ENCODE results near the gene CLDN5.
"Not testable (repeated sequence)": the region's sequence is repeated elsewhere in the genome, so short reads cannot be mapped to it uniquely, and the experiment has no call there.

Gene CLDN5

GRCh38 chr22:19548427-19548826 is 24.2 kb upstream of the CLDN5 start:
- DNase-seq (ENCODE audit: low read depth): not testable (repeated sequence)

GRCh38 chr22:19547620-19548019 is 23.4 kb upstream of the CLDN5 start:
- DNase-seq (ENCODE audit: low read depth): no peak

GRCh38 chr22:19546680-19547079 is 22.5 kb upstream of the CLDN5 start:
- no peak for DNase-seq (ENCODE audit: low read depth)

GRCh38 chr22:19545935-19546207 is 21.7 kb upstream of the CLDN5 start:
- no peak for DNase-seq (ENCODE audit: low read depth)

GRCh38 chr22:19543970-19544708 is 19.9 kb upstream of the CLDN5 start:
- DNase-seq (ENCODE audit: low read depth): no peak

GRCh38 chr22:19540394-19540793 is 16.2 kb upstream of the CLDN5 start:
- no peak for DNase-seq (ENCODE audit: low read depth)

- DNase-seq (ENCODE audit: low read depth): no peak
Measured at GRCh38 chr22:19537941-19538488, 13.8 kb upstream of the CLDN5 start.

GRCh38 chr22:19536564-19536963 is 12.4 kb upstream of the CLDN5 start:
- DNase-seq (ENCODE audit: low read depth): no peak

- DNase-seq (ENCODE audit: low read depth): peak; percentile 22
Measured at GRCh38 chr22:19535001-19535400, 10.8 kb upstream of the CLDN5 start.

- no peak for DNase-seq (ENCODE audit: low read depth)
Measured at GRCh38 chr22:19533857-19534256, 9.6 kb upstream of the CLDN5 start.

- no peak for DNase-seq (ENCODE audit: low read depth)
Measured at GRCh38 chr22:19533049-19533626, 8.9 kb upstream of the CLDN5 start.

GRCh38 chr22:19531327-19531726 is 7.1 kb upstream of the CLDN5 start:
- not testable (repeated sequence) for DNase-seq (ENCODE audit: low read depth)

GRCh38 chr22:19530751-19531150 is 6.5 kb upstream of the CLDN5 start:
- no peak for DNase-seq (ENCODE audit: low read depth)

GRCh38 chr22:19529811-19530210 is 5.6 kb upstream of the CLDN5 start:
- DNase-seq (ENCODE audit: low read depth): no peak

- DNase-seq (ENCODE audit: low read depth): no peak
Measured at GRCh38 chr22:19527861-19528417, 3.7 kb upstream of the CLDN5 start.

GRCh38 chr22:19527321-19527721 is 3.1 kb upstream of the CLDN5 start:
- no peak for DNase-seq (ENCODE audit: low read depth)

GRCh38 chr22:19526702-19527111 is 2.5 kb upstream of the CLDN5 start:
- DNase-seq (ENCODE audit: low read depth): no peak

- no peak for DNase-seq (ENCODE audit: low read depth)
Measured at GRCh38 chr22:19526076-19526701, 2.0 kb upstream of the CLDN5 start.

GRCh38 chr22:19525666-19526065 is 1.5 kb upstream of the CLDN5 start:
- DNase-seq (ENCODE audit: low read depth): no peak

GRCh38 chr22:19525116-19525660 is 978 bp upstream of the CLDN5 start:
- DNase-seq (ENCODE audit: low read depth): no peak

- DNase-seq (ENCODE audit: low read depth): no peak
Measured at GRCh38 chr22:19523240-19524169, 705 bp downstream of the CLDN5 start.

- DNase-seq (ENCODE audit: low read depth): no peak
Measured at GRCh38 chr22:19522881-19523239, 1.4 kb downstream of the CLDN5 start.
